Activated gamma-delta T cell (primary cell): ENCODE data around the gene FBXW12.
"Not testable (repeated sequence)": the region's sequence is repeated elsewhere in the genome, so short reads cannot be mapped to it uniquely, and the experiment has no call there.

Source experiments
- DNase-seq: peaks from one replicate; lab custom pipeline; 2025; lab: John Stamatoyannopoulos, UW

FBXW12 gene

GRCh38 chr3:48372862-48373435 is 930 bp downstream of the FBXW12 start:
- DNase-seq = no peak

GRCh38 chr3:48387634-48388033 is 15.6 kb downstream of the FBXW12 start:
- DNase-seq = no peak

- no peak for DNase-seq
These were observed 16.9 kb downstream of the FBXW12 start for GRCh38 chr3:48388966-48389365.

- no peak for DNase-seq
These were observed 22.4 kb downstream of the FBXW12 start for GRCh38 chr3:48394391-48394790.

GRCh38 chr3:48395714-48396113 is 23.7 kb downstream of the FBXW12 start:
- no peak for DNase-seq

GRCh38 chr3:48397767-48398681 is 26.0 kb downstream of the FBXW12 start:
- DNase-seq = no peak

- DNase-seq = no peak
These were observed 26.8 kb downstream of the FBXW12 start for GRCh38 chr3:48398701-48399386.

GRCh38 chr3:48399387-48400172 is 27.6 kb downstream of the FBXW12 start:
- no peak for DNase-seq

- DNase-seq = no peak
These were observed 28.9 kb downstream of the FBXW12 start for GRCh38 chr3:48400824-48401433.

GRCh38 chr3:48401434-48401901 is 29.4 kb downstream of the FBXW12 start:
- DNase-seq = not testable (repeated sequence)

- no peak for DNase-seq
These were observed 30.3 kb downstream of the FBXW12 start for GRCh38 chr3:48402281-48402732.

- DNase-seq = no peak
These were observed 30.9 kb downstream of the FBXW12 start for GRCh38 chr3:48402907-48403306.

GRCh38 chr3:48403533-48404439 is 31.8 kb downstream of the FBXW12 start:
- no peak for DNase-seq

GRCh38 chr3:48404440-48405342 is 32.7 kb downstream of the FBXW12 start:
- no peak for DNase-seq

- no peak for DNase-seq
These were observed 33.4 kb downstream of the FBXW12 start for GRCh38 chr3:48405343-48405881.

GRCh38 chr3:48405971-48406370 is 34.0 kb downstream of the FBXW12 start:
- no peak for DNase-seq

GRCh38 chr3:48406443-48407431 is 34.7 kb downstream of the FBXW12 start:
- DNase-seq = no peak
